Uterus (tissue), 2 donors: Measurements from ENCODE around the gene IAH1.

Experiments
- POLR2A ChIP-seq, 2 donors: fragments of 450-650 bp; IDR thresholded peaks; one replicate each; pipeline ENCODE4 v1.6.1; 2016; ENCODE audit warnings: antibody characterized with exemption in 2 of 2, mild to moderate bottlenecking in 1 of 2, moderate library complexity in 1 of 2
- TF ChIP-seq, protein P1 (sequence below), 4 experiments: fragments of 200-600 bp in 2 of 4; fragments of 450-650 bp in 2 of 4; sonication (generic) in 2 of 4; IDR thresholded peaks; one replicate each; pipeline ENCODE4 v1.5.1; 2016 to 2019; ENCODE audit warnings: antibody characterized with exemption in 4 of 4, mild to moderate bottlenecking in 2 of 4, moderate library complexity in 1 of 4

DNA sequence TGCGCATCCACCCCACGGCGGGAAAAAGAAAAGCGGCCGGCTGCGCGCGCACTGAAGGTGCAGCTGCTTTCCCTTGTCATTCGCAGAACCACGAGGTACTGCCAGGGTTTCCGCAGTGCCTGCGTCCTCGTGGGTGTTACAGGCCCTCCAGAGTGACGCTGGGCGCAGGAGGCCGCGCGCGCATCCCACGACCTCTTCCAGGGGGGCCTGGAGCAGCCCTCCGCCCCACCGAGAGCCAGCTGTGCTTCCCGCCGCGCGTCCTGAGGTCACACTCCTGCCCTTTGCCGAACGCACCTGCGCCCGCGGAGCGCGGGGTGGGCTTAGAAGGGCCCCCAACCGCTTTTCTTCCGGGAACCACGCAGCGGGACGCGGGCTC, 378 bp upstream of the IAH1 start:
- TF ChIP-seq, protein P1, sequence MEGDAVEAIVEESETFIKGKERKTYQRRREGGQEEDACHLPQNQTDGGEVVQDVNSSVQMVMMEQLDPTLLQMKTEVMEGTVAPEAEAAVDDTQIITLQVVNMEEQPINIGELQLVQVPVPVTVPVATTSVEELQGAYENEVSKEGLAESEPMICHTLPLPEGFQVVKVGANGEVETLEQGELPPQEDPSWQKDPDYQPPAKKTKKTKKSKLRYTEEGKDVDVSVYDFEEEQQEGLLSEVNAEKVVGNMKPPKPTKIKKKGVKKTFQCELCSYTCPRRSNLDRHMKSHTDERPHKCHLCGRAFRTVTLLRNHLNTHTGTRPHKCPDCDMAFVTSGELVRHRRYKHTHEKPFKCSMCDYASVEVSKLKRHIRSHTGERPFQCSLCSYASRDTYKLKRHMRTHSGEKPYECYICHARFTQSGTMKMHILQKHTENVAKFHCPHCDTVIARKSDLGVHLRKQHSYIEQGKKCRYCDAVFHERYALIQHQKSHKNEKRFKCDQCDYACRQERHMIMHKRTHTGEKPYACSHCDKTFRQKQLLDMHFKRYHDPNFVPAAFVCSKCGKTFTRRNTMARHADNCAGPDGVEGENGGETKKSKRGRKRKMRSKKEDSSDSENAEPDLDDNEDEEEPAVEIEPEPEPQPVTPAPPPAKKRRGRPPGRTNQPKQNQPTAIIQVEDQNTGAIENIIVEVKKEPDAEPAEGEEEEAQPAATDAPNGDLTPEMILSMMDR (IDR thresholded peaks at IDR 0.05) = no peak
- TF ChIP-seq POLR2A (IDR thresholded peaks at IDR 0.05) = no peak
